Mesenteric fat pad (tissue), 1 donor: Measurements from ENCODE around the gene HAGH. TPM values are rescaled to one million over a fixed set of nuclear protein-coding genes. Genes with fewer than 3 reads are reported as not detected.
"Not testable (repeated sequence)": the region's sequence is repeated elsewhere in the genome, so short reads cannot be mapped to it uniquely, and the experiment has no call there.

ENCODE experiments used
- DNase-seq: peaks from one replicate; pipeline ENCODE4 v3.0.0-alpha.2; 2020; ENCODE audit warnings: low spot score
- total RNA-seq: library from RNA; stranded (reverse); fragmentation: NEBNext Ultra II Directional; extraction: Animal tissue kit (Norgen Biotek cat#: 25700); gene quantifications from one replicate; pipeline ENCODE4 v1.2.1, GENCODE V29; 2021
- donor health status: DM: yes; HTN: yes; CAD: no.

The HAGH gene
- total RNA-seq, 1 donor from 2014 or later = 58.4 TPM

- DNase-seq = no peak
Observed at GRCh38 chr16:1815461-1815860, 11.2 kb downstream of the HAGH start.

GRCh38 chr16:1812732-1813163 is 13.9 kb downstream of the HAGH start:
- DNase-seq = no peak

GRCh38 chr16:1810536-1810935 is 16.1 kb downstream of the HAGH start:
- DNase-seq = no peak

- DNase-seq = no peak
Observed at GRCh38 chr16:1810106-1810505, 16.5 kb downstream of the HAGH start.

GRCh38 chr16:1809281-1809801 is 17.3 kb downstream of the HAGH start:
- no peak for DNase-seq

- DNase-seq = no peak
Observed at GRCh38 chr16:1808691-1809090, 17.9 kb downstream of the HAGH start.

GRCh38 chr16:1807626-1808025 is 19.0 kb downstream of the HAGH start:
- DNase-seq = no peak

- no peak for DNase-seq
Observed at GRCh38 chr16:1800701-1801100, 25.9 kb downstream of the HAGH start.

- not testable (repeated sequence) for DNase-seq
Observed at GRCh38 chr16:1799263-1799662, 27.4 kb downstream of the HAGH start.

GRCh38 chr16:1794908-1795666 is 31.5 kb downstream of the HAGH start:
- peak; percentile 76 for DNase-seq

GRCh38 chr16:1794221-1794871 is 32.3 kb downstream of the HAGH start:
- peak; percentile 81 for DNase-seq

GRCh38 chr16:1793578-1794220 is 32.9 kb downstream of the HAGH start, which contains the start of gene IGFALS:
Gene IGFALS, minus strand, starts transcription at chr16:1793705. Its CDS starts 53 bp downstream, at chr16:1793652.
- no peak for DNase-seq

- no peak for DNase-seq
Observed at GRCh38 chr16:1792836-1793577, 33.6 kb downstream of the HAGH start.

- peak; percentile 85 for DNase-seq
Observed at GRCh38 chr16:1791943-1792812, 34.4 kb downstream of the HAGH start.

- peak; percentile 87 for DNase-seq
Observed at GRCh38 chr16:1791256-1791942, 35.2 kb downstream of the HAGH start.

- DNase-seq = no peak
Observed at GRCh38 chr16:1790611-1791255, 35.9 kb downstream of the HAGH start.

- peak; percentile 80 for DNase-seq
Observed at GRCh38 chr16:1790261-1790610, 36.4 kb downstream of the HAGH start.

- DNase-seq = no peak
Observed at GRCh38 chr16:1789643-1790045, 37.0 kb downstream of the HAGH start.

- DNase-seq = no peak
Observed at GRCh38 chr16:1788708-1789100, 37.9 kb downstream of the HAGH start.
